IMR-90 (cell line): ENCODE results near the gene ANKFY1.

Experiments
- BHLHE40 ChIP-seq: fragments of 150-350 bp; IDR thresholded peaks from 2 replicates; pipeline ENCODE4 v1.6.1; 2016; ENCODE audit warnings: mild to moderate bottlenecking, low read depth, low read length
- CEBPB ChIP-seq: IDR thresholded peaks from 2 replicates; pipeline ENCODE4 v1.6.1; 2012; ENCODE audit warnings: low read depth, low read length, improper control_type of control experiment
- MXI1 ChIP-seq: IDR thresholded peaks from 2 replicates; pipeline ENCODE4 v1.6.1; 2012; ENCODE audit warnings: low read depth, mild to moderate bottlenecking, low read length, moderate library complexity, borderline replicate concordance
- POLR2A ChIP-seq: IDR thresholded peaks from 2 replicates; pipeline ENCODE4 v1.6.1; 2012; ENCODE audit warnings: mild to moderate bottlenecking, low read depth, low read length
- RAD21 ChIP-seq: IDR thresholded peaks from 2 replicates; pipeline ENCODE4 v1.6.1; 2012; ENCODE audit warnings: low read length, improper control_type of control experiment
- RCOR1 ChIP-seq: IDR thresholded peaks from 2 replicates; pipeline ENCODE4 v1.6.1; 2012; ENCODE audit warnings: mild to moderate bottlenecking, low read length, improper control_type of control experiment; ENCODE audit not compliant: insufficient replicate concordance
- TF ChIP-seq, protein P1 (sequence below): conservative IDR thresholded peaks from 2 replicates; pipeline ENCODE4 v1.5.1; 2012; ENCODE audit warnings: mild to moderate bottlenecking, low read depth, low read length, improper control_type of control experiment
- TF ChIP-seq, protein P2 (sequence below): fragments of 150-350 bp; IDR thresholded peaks from 2 replicates; pipeline ENCODE4 v1.6.1; 2017; ENCODE audit warnings: mild to moderate bottlenecking, antibody characterized with exemption, low read length, low read depth

DNA sequence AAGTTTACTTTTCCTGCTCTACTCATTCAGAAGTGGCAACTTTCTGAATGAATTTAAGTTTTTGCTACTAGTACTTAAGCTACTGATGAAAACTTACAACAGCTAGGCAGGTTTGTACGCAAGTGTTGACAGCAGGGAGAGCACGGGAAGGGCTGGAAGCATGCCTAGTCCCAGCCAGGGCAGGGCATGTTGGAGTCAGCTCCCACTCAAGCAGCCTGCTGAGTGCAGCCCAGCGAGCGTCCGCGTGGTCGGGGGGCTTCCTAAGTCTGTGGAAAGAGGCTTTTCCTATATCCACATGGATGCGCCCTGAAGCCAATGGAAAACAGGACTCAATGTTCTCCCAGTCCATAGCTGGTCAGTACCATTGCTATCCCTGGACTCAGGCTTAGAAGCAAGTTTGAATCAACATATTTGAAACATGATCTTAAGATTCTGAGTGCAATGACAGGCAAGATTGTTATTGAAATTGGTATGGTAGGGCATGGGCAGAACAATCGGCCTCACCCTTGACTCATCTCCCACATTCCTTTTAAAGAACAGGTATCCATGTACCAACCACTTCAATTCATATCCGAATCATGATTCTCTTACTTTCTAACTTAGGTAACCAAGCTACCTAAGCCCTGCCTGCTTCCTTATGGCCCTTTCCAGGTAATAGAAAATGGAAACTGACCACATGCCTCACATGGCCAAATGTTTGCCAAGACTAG lies 98.3 kb downstream of the ANKFY1 start:
- TF ChIP-seq RAD21 (no peak), POLR2A (no peak), CEBPB (no peak), RCOR1 (no peak), BHLHE40 (no peak), MXI1 (no peak)
- TF ChIP-seq, protein P1, sequence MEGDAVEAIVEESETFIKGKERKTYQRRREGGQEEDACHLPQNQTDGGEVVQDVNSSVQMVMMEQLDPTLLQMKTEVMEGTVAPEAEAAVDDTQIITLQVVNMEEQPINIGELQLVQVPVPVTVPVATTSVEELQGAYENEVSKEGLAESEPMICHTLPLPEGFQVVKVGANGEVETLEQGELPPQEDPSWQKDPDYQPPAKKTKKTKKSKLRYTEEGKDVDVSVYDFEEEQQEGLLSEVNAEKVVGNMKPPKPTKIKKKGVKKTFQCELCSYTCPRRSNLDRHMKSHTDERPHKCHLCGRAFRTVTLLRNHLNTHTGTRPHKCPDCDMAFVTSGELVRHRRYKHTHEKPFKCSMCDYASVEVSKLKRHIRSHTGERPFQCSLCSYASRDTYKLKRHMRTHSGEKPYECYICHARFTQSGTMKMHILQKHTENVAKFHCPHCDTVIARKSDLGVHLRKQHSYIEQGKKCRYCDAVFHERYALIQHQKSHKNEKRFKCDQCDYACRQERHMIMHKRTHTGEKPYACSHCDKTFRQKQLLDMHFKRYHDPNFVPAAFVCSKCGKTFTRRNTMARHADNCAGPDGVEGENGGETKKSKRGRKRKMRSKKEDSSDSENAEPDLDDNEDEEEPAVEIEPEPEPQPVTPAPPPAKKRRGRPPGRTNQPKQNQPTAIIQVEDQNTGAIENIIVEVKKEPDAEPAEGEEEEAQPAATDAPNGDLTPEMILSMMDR: no peak
- TF ChIP-seq, protein P2, sequence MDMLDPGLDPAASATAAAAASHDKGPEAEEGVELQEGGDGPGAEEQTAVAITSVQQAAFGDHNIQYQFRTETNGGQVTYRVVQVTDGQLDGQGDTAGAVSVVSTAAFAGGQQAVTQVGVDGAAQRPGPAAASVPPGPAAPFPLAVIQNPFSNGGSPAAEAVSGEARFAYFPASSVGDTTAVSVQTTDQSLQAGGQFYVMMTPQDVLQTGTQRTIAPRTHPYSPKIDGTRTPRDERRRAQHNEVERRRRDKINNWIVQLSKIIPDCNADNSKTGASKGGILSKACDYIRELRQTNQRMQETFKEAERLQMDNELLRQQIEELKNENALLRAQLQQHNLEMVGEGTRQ: no peak
